Kidney (tissue), 22 donors: Measurements from ENCODE around the gene PREP. TPM values are rescaled to one million over a fixed set of nuclear protein-coding genes. Genes with fewer than 3 reads are reported as not detected.

ENCODE experiments used
- DNase-seq, 5 donors: peaks; one replicate each; pipeline ENCODE4 v3.0.0-alpha.2; 2013 to 2020
- FAIRE-seq: peaks from 2 replicates; lab custom pipeline; 2012; peaks lifted over from hg19 to GRCh38; lab: Jason Lieb, UNC
- H3K27ac ChIP-seq, 2 donors: one replicate each; pipeline ENCODE4 v1.7.0; 2013; ENCODE audit warnings: low read depth in 2 of 2, low read length in 2 of 2, inconsistent platforms in 1 of 2
- H3K27me3 ChIP-seq: one replicate; pipeline ENCODE4 v1.7.1; 2013; ENCODE audit warnings: low read length, inconsistent platforms; ENCODE audit not compliant: control insufficient read depth, insufficient read depth
- H3K36me3 ChIP-seq, 3 donors: one replicate each; pipeline versions ENCODE4 v1.7.0 to v1.7.1; 2013; ENCODE audit warnings: low read length in 3 of 3, control low read depth in 1 of 3, inconsistent platforms in 1 of 3; ENCODE audit not compliant: insufficient read depth in 3 of 3, control insufficient read depth in 2 of 3
- H3K4me1 ChIP-seq, 3 donors: one replicate each; pipeline versions ENCODE4 v1.7.0 to v1.7.1; 2013; ENCODE audit warnings: low read length in 3 of 3, inconsistent platforms in 1 of 3, low read depth in 1 of 3; ENCODE audit not compliant: control insufficient read depth in 2 of 3, insufficient read depth in 2 of 3
- H3K4me3 ChIP-seq, 3 donors: one replicate each; pipeline versions ENCODE4 v1.7.0 to v1.8.1; 2013; ENCODE audit warnings: low read length in 3 of 3, control low read depth in 1 of 3, inconsistent platforms in 1 of 3
- H3K9ac ChIP-seq, 3 donors: one replicate each; pipeline versions ENCODE4 v1.7.0 to v1.7.1; 2013; ENCODE audit warnings: low read length in 3 of 3, control low read depth in 1 of 3, inconsistent platforms in 1 of 3
- H3K9me3 ChIP-seq, 3 donors: one replicate each; pipeline versions ENCODE4 v1.7.0 to v1.7.1; 2013; ENCODE audit warnings: low read length in 3 of 3, control low read depth in 1 of 3, inconsistent platforms in 1 of 3; ENCODE audit not compliant: control insufficient read depth in 2 of 3, insufficient read depth in 1 of 3
- intact Hi-C: fragments of 100-400 bp; cut with DNase I; formaldehyde crosslinking; loops from one replicate; pipeline ENCODE4 v1.11.1; 2022
- long read RNA-seq, 10 donors: library from polyadenylated mRNA in 1 of 10; unstranded in 1 of 10; transcript quantifications; one replicate each; pipeline ENCODE4 v2.0.0 and lab custom pipeline, GENCODE V29; 2021 to 2026
- polyA plus RNA-seq: library from polyadenylated mRNA; stranded (reverse); fragments of 350-450 nt; fragmentation: Illumina TruSeq; extraction: RNeasy Lipid Tissue Mini Kit (QIAGEN cat#74804); gene quantifications from one replicate; pipeline ENCODE4 v1.2.3, GENCODE V29; 2014; ENCODE audit warnings: low read depth, low replicate concordance; ENCODE audit not compliant: insufficient read depth
- total RNA-seq: library from RNA; stranded (reverse); fragmentation: NEBNext Ultra II Directional; extraction: Animal tissue kit (Norgen Biotek cat#: 25700); gene quantifications from one replicate; pipeline ENCODE4 v1.2.1, GENCODE V29; 2021
- TF ChIP-seq, protein P1 (sequence below): IDR thresholded peaks from 3 replicates; pipeline ENCODE4 v1.5.1; 2012; ENCODE audit warnings: mild to moderate bottlenecking, moderate library complexity, borderline replicate concordance; ENCODE audit not compliant: insufficient read depth; ENCODE audit errors: extremely low read depth
- donor health status: control.
- donor health status: control.
- donor health status: control.
- donor health status: control.
- donor health status: control.
- donor health status: DM: yes; HTN: yes; CAD: no.
- donor health status: Normal renal cell carcinoma (clear cell type).

Gene PREP
- 20.1 TPM for total RNA-seq
- 13.4 TPM for polyA plus RNA-seq
- long read RNA-seq, donor 1, transcript PREP-201 (15 exons, 2,905 nt) = major isoform, 5 of 5 reads
- long read RNA-seq, donor 1, partial matches to known transcripts = 0 of 5 reads
- long read RNA-seq, donor 1, other reads (novel, unspliced or antisense) = 0 of 5 reads
- long read RNA-seq, donor 2, partial matches to known transcripts = 0 of 3 reads
- long read RNA-seq, donor 2, other reads (novel, unspliced or antisense) = 0 of 3 reads
- long read RNA-seq, donor 3, partial matches to known transcripts = 0 of 4 reads
- long read RNA-seq, donor 3, other reads (novel, unspliced or antisense) = 0 of 4 reads
- long read RNA-seq, donor 4, transcript PREP-201 (15 exons, 2,905 nt) = major isoform, 7 of 7 reads
- long read RNA-seq, donor 4, partial matches to known transcripts = 0 of 7 reads
- long read RNA-seq, donor 4, other reads (novel, unspliced or antisense) = 0 of 7 reads
- long read RNA-seq, donor 5 = 0 reads
- long read RNA-seq, donor 6 = 0 reads
- long read RNA-seq, donor 7, transcript PREP-201 (15 exons, 2,905 nt) = major isoform, 11 of 32 reads
- long read RNA-seq, donor 7, partial matches to known transcripts = 2 of 32 reads
- long read RNA-seq, donor 7, other reads (novel, unspliced or antisense) = 19 of 32 reads
- long read RNA-seq, donor 8, partial matches to known transcripts = 0 of 3 reads
- long read RNA-seq, donor 8, other reads (novel, unspliced or antisense) = 0 of 3 reads
- long read RNA-seq, donor 9, partial matches to known transcripts = 0 of 3 reads
- long read RNA-seq, donor 9, other reads (novel, unspliced or antisense) = 0 of 3 reads
- long read RNA-seq, donor 10, partial matches to known transcripts = 0 of 3 reads
- long read RNA-seq, donor 10, other reads (novel, unspliced or antisense) = 0 of 3 reads

DNA sequence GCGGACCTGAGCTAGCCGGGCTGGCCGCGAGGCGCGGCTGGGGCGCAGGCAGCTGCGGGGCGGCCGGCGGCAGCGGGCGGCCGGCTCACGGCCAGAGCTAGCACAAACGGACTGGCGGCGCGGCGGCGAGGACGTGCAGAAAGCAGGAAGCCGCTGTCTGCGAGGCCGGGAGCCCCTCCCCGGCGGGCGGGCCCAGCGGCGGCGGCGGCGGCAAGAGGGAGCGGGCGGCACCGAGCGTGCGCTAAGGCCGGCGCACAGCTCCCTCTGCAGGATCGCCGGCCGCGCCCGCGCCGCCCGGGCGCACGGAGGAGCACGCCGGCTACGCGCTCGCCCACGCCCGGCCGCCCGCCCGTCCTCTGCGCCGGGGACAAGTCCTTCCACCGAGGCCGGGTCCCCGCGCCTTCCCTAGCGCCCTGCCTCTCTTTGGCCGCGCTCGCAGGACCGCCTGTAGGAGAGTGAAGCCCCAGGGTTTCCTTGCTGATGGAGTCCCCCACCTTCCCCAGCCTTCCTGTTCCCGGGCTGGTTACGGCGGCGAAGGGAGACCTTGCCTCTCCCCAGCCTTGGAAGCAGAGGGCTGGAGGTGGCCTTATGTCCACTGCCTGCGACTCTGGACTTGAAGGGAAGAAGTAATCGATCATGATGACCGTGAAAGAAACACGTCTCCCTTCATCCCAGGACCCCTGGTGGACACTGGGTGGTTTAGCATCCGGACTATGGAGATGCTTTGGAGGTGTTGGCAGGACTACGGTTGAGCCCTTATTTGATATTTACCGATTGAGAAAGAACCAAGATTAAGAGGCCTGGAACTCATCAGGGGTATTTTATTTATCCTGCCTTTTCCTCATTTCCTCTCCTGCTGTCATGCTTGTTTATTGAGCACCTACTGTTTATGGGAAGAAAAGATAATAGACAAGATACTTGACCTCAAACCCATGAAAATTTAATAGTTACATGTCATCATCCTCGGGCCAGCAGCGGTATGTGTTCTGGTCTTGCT is at the start of gene PREP:
Gene PREP, minus strand, starts transcription at position 144 of the 997 bp plus-strand sequence. CDS start 191 bp downstream, outside the sequence.
- peak within 1 kb of the TSS; percentile 42 to 74 (median 67) for H3K9ac ChIP-seq
- peak; percentile 85 to 95 (median 90) for DNase-seq
- H3K36me3 ChIP-seq = no peaks in the 10 kb centered on the region
- H3K27me3 ChIP-seq = no peaks in the 10 kb centered on the region
- peaks cover 0 to 8% (median 5%) of the 10 kb centered on the region in 3 donors for H3K4me1 ChIP-seq
- TF ChIP-seq, protein P1, sequence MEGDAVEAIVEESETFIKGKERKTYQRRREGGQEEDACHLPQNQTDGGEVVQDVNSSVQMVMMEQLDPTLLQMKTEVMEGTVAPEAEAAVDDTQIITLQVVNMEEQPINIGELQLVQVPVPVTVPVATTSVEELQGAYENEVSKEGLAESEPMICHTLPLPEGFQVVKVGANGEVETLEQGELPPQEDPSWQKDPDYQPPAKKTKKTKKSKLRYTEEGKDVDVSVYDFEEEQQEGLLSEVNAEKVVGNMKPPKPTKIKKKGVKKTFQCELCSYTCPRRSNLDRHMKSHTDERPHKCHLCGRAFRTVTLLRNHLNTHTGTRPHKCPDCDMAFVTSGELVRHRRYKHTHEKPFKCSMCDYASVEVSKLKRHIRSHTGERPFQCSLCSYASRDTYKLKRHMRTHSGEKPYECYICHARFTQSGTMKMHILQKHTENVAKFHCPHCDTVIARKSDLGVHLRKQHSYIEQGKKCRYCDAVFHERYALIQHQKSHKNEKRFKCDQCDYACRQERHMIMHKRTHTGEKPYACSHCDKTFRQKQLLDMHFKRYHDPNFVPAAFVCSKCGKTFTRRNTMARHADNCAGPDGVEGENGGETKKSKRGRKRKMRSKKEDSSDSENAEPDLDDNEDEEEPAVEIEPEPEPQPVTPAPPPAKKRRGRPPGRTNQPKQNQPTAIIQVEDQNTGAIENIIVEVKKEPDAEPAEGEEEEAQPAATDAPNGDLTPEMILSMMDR = peak; percentile 56
- no peaks in the 10 kb centered on the region for H3K9me3 ChIP-seq
- FAIRE-seq = no peak
- intact Hi-C loops = no loop called here
- peak within 1 kb of the TSS; percentile 57 to 65 for H3K27ac ChIP-seq
- H3K4me3 ChIP-seq = peak within 1 kb of the TSS; percentile 64 to 89 (median 84)

GRCh38 chr6:105452376-105452775 is 49.5 kb upstream of the PREP start:
- Histone ChIP-seq H3K27ac (no peak overlapping the region), H3K36me3 (no peaks in the 10 kb centered on the region), H3K27me3 (no peaks in the 10 kb centered on the region), H3K9me3 (no peaks in the 10 kb centered on the region), H3K9ac (no peak overlapping the region), H3K4me3 (no peak overlapping the region), H3K4me1 (no peaks in the 10 kb centered on the region)
- DNase-seq = no peak
- FAIRE-seq = no peak
- intact Hi-C loops = no loop called here
- TF ChIP-seq, protein P1 = no peak

- TF ChIP-seq, protein P1 = no peak
- Histone ChIP-seq H3K36me3 (no peaks in the 10 kb centered on the region), H3K27ac (no peak overlapping the region), H3K4me3 (no peak overlapping the region), H3K9ac (no peak overlapping the region), H3K4me1 (no peaks in the 10 kb centered on the region), H3K9me3 (no peaks in the 10 kb centered on the region), H3K27me3 (no peaks in the 10 kb centered on the region)
- no peak for DNase-seq
- intact Hi-C loops = no loop called here
- FAIRE-seq = no peak
These were observed 47.0 kb upstream of the PREP start for GRCh38 chr6:105449756-105450390.
